ENCODE results near the gene OR52B2.

Gene OR52B2

DNA sequence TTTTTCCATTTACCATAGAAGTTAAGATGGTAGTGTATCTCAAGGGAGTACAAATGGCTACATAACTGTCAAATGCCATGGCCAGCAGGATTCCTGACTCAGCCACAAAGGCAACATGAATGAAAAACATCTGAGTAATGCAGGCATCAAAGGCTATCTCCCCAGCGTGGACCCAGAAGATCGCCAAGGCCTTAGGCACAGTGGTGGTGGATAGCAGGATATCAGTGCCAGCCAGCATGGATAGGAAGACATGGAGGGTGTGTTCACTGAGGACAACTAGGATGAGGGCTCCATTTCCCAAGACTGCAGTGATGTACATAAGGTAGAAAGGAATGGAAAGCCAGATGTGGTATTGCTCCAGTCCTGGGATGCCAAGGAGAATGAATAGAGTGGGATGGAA lies 18.0 kb downstream of the OR52B2 start:
- TF ChIP-seq, protein P1, sequence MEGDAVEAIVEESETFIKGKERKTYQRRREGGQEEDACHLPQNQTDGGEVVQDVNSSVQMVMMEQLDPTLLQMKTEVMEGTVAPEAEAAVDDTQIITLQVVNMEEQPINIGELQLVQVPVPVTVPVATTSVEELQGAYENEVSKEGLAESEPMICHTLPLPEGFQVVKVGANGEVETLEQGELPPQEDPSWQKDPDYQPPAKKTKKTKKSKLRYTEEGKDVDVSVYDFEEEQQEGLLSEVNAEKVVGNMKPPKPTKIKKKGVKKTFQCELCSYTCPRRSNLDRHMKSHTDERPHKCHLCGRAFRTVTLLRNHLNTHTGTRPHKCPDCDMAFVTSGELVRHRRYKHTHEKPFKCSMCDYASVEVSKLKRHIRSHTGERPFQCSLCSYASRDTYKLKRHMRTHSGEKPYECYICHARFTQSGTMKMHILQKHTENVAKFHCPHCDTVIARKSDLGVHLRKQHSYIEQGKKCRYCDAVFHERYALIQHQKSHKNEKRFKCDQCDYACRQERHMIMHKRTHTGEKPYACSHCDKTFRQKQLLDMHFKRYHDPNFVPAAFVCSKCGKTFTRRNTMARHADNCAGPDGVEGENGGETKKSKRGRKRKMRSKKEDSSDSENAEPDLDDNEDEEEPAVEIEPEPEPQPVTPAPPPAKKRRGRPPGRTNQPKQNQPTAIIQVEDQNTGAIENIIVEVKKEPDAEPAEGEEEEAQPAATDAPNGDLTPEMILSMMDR (IDR thresholded peaks at IDR 0.05) = no peak

DNA sequence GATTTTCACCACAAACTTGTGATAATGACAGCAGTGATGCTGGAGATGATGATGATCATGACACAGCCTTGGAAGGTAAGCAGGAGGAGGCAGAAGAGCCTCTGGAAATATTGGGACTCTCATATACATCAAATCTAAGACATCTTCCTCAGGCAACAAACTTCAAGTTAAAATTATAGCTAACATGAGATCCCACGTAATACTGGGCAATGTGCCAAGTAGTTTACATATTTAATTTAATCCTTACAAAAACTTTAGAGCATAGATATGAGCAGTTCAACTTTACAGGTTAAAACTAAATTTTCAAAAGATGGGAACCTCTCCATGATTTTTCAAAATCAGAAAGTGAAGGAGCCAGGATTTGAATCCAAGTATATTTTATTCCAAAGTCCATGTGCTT lies 19.0 kb downstream of the OR52B2 start:
- TF ChIP-seq, protein P1 (IDR thresholded peaks at IDR 0.05) = no peak

GRCh38 chr11:6142936-6143335 lies 27.2 kb downstream of the OR52B2 start:
- TF ChIP-seq, protein P1 (IDR thresholded peaks at IDR 0.05) = no peak

DNA sequence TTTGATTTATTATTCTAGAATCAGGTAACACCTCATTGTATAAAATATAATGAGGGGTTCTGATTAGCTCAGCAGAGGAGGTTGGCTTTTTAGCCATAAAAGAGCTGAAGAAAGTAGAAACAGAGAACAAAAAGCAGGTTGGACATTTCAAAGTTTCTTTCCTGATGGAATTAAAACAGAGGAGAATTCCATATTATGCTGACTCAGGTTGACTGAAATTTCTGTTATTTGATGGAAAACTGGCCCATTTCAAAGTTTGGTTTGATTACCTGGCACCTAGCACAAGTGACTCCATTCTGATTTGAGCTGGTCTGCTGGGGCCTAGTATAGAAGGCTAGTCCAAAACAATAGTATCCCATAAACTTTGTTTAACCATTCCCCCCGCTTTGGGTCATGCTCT lies 37.7 kb downstream of the OR52B2 start:
- TF ChIP-seq, protein P1 (IDR thresholded peaks at IDR 0.05) = no peak

- TF ChIP-seq, protein P1 (IDR thresholded peaks at IDR 0.05) = no peak
Observed at GRCh38 chr11:6129635-6130034, 40.5 kb downstream of the OR52B2 start.

GRCh38 chr11:6129011-6129410 lies 41.1 kb downstream of the OR52B2 start:
- TF ChIP-seq, protein P1 (IDR thresholded peaks at IDR 0.05) = no peak

DNA sequence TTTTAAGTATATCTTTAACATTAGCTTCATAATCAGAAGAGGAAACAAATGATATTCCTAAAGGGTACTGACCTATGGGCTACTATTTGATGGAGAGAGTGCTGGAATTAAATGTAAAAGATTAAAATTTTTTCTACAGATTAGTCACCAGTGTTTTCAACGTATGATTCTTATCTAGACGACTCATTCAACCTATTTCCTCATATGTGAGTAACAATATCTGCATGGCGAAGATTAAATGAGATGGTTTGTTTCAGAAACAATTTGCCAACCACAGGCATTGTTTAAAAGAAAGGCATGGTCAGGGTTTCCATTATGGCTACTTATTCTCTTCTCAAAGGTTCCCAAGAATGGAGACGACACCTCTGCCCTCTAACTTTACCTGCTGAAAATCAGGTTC lies 42.2 kb downstream of the OR52B2 start:
- TF ChIP-seq, protein P1 (IDR thresholded peaks at IDR 0.05) = no peak

- TF ChIP-seq, protein P1 (IDR thresholded peaks at IDR 0.05) = no peak
Observed at GRCh38 chr11:6124245-6124644, 45.9 kb downstream of the OR52B2 start.
